IPS-NIHi11 (cell line): Measurements from ENCODE around the gene NFKB1.
"Not testable (repeated sequence)": the region's sequence is repeated elsewhere in the genome, so short reads cannot be mapped to it uniquely, and the experiment has no call there.

Experiments used
- DNase-seq: peaks from one replicate; pipeline ENCODE4 v3.0.0; 2012; ENCODE audit warnings: mixed read lengths, low spot score

The NFKB1 gene

DNA sequence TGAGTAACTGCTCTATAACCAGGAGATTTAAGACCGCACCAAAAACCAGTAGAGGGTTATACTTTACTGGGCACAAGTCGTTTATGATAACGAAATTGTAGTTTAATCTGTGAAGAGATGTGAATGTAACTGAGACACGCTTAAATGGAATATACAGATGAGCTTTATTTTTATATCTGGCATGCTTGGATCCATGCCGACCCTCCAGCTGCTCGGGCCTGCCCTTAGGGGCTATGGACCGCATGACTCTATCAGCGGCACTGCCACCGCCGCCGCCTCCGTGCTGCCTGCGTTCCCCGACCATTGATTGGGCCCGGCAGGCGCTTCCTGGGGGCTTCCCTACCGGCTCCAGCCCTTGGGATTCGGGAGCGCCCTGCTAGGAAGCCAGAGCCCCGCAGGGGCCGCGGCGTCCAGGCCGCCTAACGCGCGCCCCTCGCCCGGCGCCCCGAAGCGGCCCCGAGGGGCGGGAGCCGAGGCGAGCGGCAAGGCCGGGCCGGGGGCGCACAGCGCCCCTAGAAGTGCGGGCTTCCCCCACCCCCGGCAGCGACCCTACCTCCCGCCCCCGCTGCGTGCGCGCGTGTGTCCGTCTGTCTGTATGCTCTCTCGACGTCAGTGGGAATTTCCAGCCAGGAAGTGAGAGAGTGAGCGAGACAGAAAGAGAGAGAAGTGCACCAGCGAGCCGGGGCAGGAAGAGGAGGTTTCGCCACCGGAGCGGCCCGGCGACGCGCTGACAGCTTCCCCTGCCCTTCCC, at the start of gene NFKB1:
TSS of gene NFKB1 (plus strand) at position 664 of the 751 bp plus-strand sequence. CDS start 24,160 bp downstream, outside the sequence.
- no peak for DNase-seq

GRCh38 chr4:102452854-102453253, 48.3 kb upstream of the NFKB1 start:
- DNase-seq: no peak

DNA sequence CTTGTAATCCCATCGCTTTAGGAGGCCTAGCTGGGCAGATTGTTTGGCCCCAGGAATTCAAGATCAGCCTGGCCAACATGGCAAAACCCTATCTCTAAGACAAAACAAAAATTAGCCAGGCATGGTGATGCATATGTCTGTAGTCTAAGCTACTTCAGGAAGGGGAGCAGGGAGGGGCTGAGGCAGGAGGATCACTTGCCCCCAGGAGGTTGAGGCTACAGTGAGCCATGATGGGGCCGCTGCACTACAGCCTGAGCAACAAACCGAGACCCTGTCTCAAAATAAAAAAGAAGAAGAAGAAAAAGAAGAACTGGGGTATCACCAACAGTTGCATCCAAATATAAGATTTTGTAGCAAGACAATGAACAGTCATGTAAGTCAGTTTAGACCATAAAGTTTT, 47.3 kb upstream of the NFKB1 start:
- no peak for DNase-seq

DNA sequence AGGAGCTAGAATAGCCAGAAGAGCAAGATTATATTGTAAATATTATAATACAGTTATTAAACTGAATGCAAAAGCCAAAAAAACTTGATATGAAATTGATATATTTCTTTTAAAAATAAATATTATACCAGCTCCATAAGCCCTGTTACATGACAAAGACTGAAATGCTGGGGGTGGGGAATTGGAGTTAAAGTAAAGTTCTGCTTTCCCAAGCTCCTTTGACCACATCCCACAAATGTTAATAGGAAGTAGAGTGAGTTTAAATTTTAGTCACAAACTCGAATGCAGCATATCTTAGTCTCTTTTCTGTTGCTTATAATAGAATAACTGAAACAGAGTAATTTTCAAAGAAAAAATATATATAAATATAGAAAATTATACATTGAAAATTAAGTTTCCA, 46.9 kb upstream of the NFKB1 start:
- no peak for DNase-seq

DNA sequence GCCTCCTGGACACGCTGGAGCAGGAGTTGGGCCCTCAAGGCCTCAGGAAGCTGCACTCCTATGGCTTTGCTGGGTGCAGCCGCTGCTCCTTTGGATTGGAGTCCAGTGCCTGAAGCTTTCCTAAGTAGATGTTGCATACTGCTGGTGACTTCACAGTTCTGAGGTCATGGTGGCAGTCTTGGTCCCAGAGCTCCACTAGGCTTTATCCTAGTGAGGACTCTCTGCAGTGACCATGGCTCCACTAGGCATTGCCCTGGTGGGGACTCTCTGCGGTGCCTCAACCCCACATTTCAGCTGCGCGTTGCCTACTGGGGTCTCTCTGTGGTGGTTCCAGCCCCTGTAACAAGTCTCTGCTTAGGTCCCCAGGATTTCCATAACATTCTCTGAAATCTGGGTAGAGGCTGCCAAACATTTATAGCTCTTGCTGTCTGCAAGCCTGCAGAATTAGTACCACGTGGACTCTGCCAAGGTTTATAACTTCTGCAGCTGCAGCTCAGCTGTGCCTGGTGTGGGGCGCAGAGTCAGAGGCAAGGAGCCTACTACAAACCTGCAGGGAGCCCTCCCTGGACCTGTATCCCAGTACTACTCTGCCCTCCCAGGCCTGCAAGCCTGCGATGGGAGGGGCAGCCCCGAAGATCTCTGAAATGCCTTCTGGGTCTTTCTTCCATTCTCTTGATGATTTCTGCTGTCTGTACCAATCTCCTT, 46.0 kb upstream of the NFKB1 start:
- DNase-seq: no peak

- DNase-seq: no peak
These were observed 45.4 kb upstream of the NFKB1 start for GRCh38 chr4:102455750-102456149.

- DNase-seq: no peak
These were observed 34.9 kb upstream of the NFKB1 start for GRCh38 chr4:102466298-102466697.

DNA sequence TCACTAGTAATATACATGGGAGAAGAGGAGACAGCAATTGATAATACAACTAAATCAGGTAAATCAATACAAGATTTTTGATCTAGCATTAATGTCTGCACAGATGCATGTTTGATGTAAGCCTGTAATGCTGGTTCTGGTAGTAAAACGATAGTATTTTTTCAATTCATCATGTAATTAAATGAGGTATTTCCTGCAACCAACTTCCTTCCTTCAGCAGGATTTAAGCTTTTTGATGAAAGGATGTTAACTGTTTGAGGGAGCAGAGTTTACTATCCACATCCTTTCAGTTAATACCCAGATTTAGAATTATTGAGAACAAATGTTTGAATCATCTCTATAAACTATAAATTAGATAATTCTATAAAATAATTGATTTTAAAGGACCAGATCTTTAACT, 31.4 kb upstream of the NFKB1 start:
- no peak for DNase-seq

GRCh38 chr4:102472441-102473013, 28.6 kb upstream of the NFKB1 start:
- no peak for DNase-seq

DNA sequence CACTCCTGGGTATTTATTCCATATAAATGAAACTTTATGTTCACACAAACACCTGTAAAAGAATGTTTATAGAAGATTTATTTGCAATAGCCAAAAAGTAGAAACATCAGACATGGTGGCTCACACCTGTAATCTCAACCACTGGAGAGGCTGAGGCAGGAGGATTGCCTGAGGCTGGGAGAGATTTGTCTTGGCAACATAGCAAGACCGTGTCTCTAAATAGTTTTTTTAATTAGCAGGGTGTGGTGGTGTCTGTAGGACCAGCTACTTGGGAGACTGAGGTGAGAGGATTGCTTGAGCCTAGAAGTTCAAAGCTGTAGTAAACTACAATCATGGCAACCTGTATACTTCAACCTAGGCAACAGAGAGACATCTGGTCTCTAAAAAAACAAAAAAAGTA, 27.7 kb upstream of the NFKB1 start:
- no peak for DNase-seq

- DNase-seq: no peak
These were observed 26.2 kb upstream of the NFKB1 start for GRCh38 chr4:102474736-102475504.

DNA sequence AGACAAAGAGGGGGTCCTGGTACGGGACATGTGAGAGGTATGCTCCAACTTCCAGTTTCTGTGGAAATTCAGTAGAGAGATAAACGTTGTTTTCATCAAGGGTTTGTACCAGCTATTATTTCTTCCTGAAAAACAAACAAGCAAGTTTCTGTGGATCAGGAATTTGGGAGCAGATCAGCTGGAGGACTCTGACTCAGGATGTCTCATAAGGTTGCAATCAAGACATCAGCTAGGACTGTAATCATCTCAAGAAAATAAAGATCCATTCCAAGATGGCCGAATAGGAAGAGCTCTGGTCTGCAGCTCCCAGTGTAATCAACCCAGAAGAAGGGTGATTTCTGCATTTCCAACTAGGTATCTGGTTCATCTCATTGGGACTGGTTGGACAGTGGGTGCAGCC, 23.5 kb upstream of the NFKB1 start:
- DNase-seq: no peak

- DNase-seq: no peak
These were observed 23.0 kb upstream of the NFKB1 start for GRCh38 chr4:102478186-102478585.

- DNase-seq: not testable (repeated sequence)
These were observed 21.3 kb upstream of the NFKB1 start for GRCh38 chr4:102479832-102480231.

GRCh38 chr4:102483120-102483519, 18.0 kb upstream of the NFKB1 start:
- no peak for DNase-seq

DNA sequence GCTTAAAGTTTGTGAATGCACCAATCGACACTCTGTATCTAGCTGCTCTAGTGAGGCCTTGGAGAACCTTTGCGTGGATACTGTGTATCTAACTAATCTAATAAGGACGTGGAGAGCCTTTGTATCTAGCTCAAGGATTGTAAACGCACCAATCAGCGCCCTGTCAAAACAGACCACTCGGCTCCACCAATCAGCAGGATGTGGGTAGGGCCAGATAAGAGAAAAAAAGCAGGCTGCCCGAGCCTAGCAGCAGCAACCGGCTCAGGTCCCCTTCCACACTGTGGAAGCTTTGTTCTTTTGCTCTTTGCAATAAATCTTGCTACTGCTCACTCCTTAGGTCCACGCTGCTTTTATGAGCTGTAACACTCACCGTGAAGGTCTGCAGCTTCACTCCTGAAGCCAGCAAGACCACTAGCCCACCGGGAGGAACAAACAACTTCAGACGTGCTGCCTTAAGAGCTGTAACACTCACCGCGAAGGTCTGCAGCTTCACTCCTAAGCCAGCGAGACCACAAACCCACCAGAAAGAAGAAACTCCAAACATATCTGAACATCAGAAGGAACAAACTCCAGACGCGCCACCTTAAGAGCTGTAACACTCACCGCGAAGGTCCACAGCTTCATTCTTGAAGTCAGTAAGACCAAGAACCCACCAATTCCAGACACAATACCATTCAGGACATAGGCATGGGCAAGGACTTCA, 17.0 kb upstream of the NFKB1 start:
- not testable (repeated sequence) for DNase-seq

- no peak for DNase-seq
These were observed 8.5 kb upstream of the NFKB1 start for GRCh38 chr4:102492531-102493241.

DNA sequence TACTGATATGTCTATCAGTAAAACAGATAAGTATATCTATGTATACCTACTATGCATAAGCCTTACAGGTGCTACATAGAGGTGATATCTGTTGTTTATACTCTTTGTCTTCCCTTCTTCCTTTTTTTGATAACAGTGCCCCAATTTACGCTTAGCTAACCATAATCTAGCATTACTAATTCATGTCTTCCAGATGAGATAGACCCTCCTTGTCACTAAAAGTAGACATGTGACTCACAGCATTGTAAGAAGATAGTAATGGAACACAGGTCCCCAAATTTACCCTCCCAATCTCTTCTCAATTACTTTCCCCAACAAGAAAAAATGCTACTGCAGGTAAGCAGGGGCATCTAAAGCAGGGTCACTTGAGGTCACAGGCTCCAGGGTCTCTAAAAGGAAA, 7.9 kb upstream of the NFKB1 start:
- no peak for DNase-seq

DNA sequence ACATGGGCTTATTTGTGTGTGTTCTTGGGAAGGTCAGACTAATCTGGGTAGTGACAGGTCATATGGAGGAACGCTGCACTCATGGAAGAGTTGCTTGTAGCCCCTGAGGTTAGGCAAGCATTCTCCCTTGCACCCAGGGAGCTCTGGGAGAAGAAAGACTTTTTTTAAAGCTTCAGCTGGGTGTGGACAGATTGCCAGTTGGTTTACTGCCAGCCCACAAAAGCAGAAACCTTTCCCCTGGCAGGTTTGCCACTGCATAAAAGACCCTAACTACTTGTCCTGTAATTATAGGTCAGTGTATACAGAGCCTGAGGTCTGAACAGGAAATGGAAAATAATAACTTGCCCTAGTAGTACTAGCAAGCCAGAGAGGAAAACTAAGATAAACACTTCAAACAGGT, 7.4 kb upstream of the NFKB1 start:
- DNase-seq: no peak

- no peak for DNase-seq
These were observed 6.6 kb upstream of the NFKB1 start for GRCh38 chr4:102494603-102495002.

- DNase-seq: no peak
These were observed 3.2 kb upstream of the NFKB1 start for GRCh38 chr4:102497986-102498385.
